KMS-11 (cell line): ENCODE results near the gene TMPRSS4.

Experiments used
- H2AFZ ChIP-seq: fragments of 200-600 bp; sonication (generic); 2 replicates; pipeline ENCODE4 v1.6.1; 2016; ENCODE audit warnings: antibody characterized with exemption, mixed run types, low read depth
- H3K27ac ChIP-seq: fragments of 200-600 bp; sonication (generic); 2 replicates; pipeline ENCODE4 v1.6.1; 2016; ENCODE audit warnings: mild to moderate bottlenecking, mixed run types
- H3K27me3 ChIP-seq: fragments of 200-600 bp; sonication (generic); 2 replicates; pipeline ENCODE4 v1.6.1; 2017; ENCODE audit warnings: mild to moderate bottlenecking, low read depth, mixed run types, moderate library complexity; ENCODE audit not compliant: insufficient read depth
- H3K36me3 ChIP-seq: fragments of 200-600 bp; sonication (generic); 2 replicates; pipeline ENCODE4 v1.6.1; 2017; ENCODE audit warnings: mild to moderate bottlenecking, mixed run types; ENCODE audit not compliant: insufficient read depth
- H3K4me1 ChIP-seq: fragments of 200-600 bp; sonication (generic); 2 replicates; pipeline ENCODE4 v1.6.1; 2016; ENCODE audit warnings: mild to moderate bottlenecking, low read depth, mixed run types; ENCODE audit not compliant: poor library complexity, severe bottlenecking
- H3K4me2 ChIP-seq: fragments of 200-600 bp; sonication (generic); 2 replicates; pipeline ENCODE4 v1.7.0; 2016; ENCODE audit warnings: mild to moderate bottlenecking, mixed run types
- H3K4me3 ChIP-seq: fragments of 200-600 bp; sonication (generic); IDR thresholded peaks from 2 replicates; pipeline ENCODE4 v1.6.1; 2017; ENCODE audit warnings: low read depth, low read length, mixed read lengths; ENCODE audit not compliant: insufficient read depth
- H3K79me2 ChIP-seq: fragments of 200-600 bp; sonication (generic); 2 replicates; pipeline ENCODE4 v1.6.1; 2016; ENCODE audit warnings: low read depth, mixed run types; ENCODE audit not compliant: insufficient read depth
- H3K9ac ChIP-seq: fragments of 200-600 bp; sonication (generic); 2 replicates; pipeline ENCODE4 v1.6.1; 2016; ENCODE audit warnings: mild to moderate bottlenecking, mixed run types
- H4K20me1 ChIP-seq: fragments of 200-600 bp; sonication (generic); 2 replicates; pipeline ENCODE4 v1.6.1; 2016; ENCODE audit warnings: mild to moderate bottlenecking, mixed run types; ENCODE audit not compliant: insufficient read depth
- CTCF ChIP-seq: fragments of 200-600 bp; sonication (generic); conservative IDR thresholded peaks from 2 replicates; pipeline ENCODE4 v1.6.1; 2017; ENCODE audit warnings: low read depth, mild to moderate bottlenecking, antibody characterized with exemption, low read length, moderate library complexity, mixed read lengths

The TMPRSS4 gene

GRCh38 chr11:118067006-118067405 lies 9.9 kb upstream of the TMPRSS4 start:
- H2AFZ ChIP-seq = no peak overlapping the region
- no peak for TF ChIP-seq CTCF
- H3K4me2 ChIP-seq = no peak overlapping the region
- no peak overlapping the region for H3K9ac ChIP-seq
- H3K4me1 ChIP-seq = no peaks in the 10 kb centered on the region
- no peaks in the 10 kb centered on the region for H3K27me3 ChIP-seq
- no peaks in the 10 kb centered on the region for H4K20me1 ChIP-seq
- H3K4me3 ChIP-seq = no peak overlapping the region
- H3K27ac ChIP-seq = no peak overlapping the region
- no peaks in the 10 kb centered on the region for H3K36me3 ChIP-seq
- H3K79me2 ChIP-seq = no peaks in the 10 kb centered on the region

- Histone ChIP-seq H3K4me3 (no peak overlapping the region), H3K27ac (no peak overlapping the region), H3K36me3 (no peaks in the 10 kb centered on the region), H3K4me1 (no peaks in the 10 kb centered on the region), H3K9ac (no peak overlapping the region), H3K79me2 (no peaks in the 10 kb centered on the region), H2AFZ (no peak overlapping the region), H3K27me3 (no peaks in the 10 kb centered on the region), H3K4me2 (no peak overlapping the region), H4K20me1 (no peaks in the 10 kb centered on the region)
- TF ChIP-seq CTCF = no peak
Observed at GRCh38 chr11:118068206-118068944, 8.5 kb upstream of the TMPRSS4 start.

GRCh38 chr11:118068945-118069612 lies 7.8 kb upstream of the TMPRSS4 start:
- Histone ChIP-seq H3K79me2 (no peaks in the 10 kb centered on the region), H2AFZ (no peak overlapping the region), H3K4me2 (no peak overlapping the region), H3K27me3 (no peaks in the 10 kb centered on the region), H3K4me3 (no peak overlapping the region), H3K4me1 (no peaks in the 10 kb centered on the region), H3K36me3 (no peaks in the 10 kb centered on the region), H3K27ac (no peak overlapping the region), H3K9ac (no peak overlapping the region), H4K20me1 (no peaks in the 10 kb centered on the region)
- no peak for TF ChIP-seq CTCF

GRCh38 chr11:118071416-118072030 lies 5.4 kb upstream of the TMPRSS4 start:
- H3K4me3 ChIP-seq = no peak overlapping the region
- H3K27me3 ChIP-seq = no peaks in the 10 kb centered on the region
- no peak overlapping the region for H3K4me2 ChIP-seq
- no peak overlapping the region for H3K9ac ChIP-seq
- no peak overlapping the region for H3K27ac ChIP-seq
- H4K20me1 ChIP-seq = no peaks in the 10 kb centered on the region
- H3K36me3 ChIP-seq = no peaks in the 10 kb centered on the region
- H3K79me2 ChIP-seq = no peaks in the 10 kb centered on the region
- H3K4me1 ChIP-seq = no peaks in the 10 kb centered on the region
- no peak for TF ChIP-seq CTCF
- H2AFZ ChIP-seq = no peak overlapping the region
